GM21529 (cell line): Measurements from ENCODE around the gene SPNS3.

Source experiments
- ATAC-seq: cut with Tn5 transposase; IDR thresholded peaks from one replicate; pipeline ENCODE4 v1.9.1; 2021; ENCODE audit not compliant: unreplicated experiment

SPNS3 gene

DNA sequence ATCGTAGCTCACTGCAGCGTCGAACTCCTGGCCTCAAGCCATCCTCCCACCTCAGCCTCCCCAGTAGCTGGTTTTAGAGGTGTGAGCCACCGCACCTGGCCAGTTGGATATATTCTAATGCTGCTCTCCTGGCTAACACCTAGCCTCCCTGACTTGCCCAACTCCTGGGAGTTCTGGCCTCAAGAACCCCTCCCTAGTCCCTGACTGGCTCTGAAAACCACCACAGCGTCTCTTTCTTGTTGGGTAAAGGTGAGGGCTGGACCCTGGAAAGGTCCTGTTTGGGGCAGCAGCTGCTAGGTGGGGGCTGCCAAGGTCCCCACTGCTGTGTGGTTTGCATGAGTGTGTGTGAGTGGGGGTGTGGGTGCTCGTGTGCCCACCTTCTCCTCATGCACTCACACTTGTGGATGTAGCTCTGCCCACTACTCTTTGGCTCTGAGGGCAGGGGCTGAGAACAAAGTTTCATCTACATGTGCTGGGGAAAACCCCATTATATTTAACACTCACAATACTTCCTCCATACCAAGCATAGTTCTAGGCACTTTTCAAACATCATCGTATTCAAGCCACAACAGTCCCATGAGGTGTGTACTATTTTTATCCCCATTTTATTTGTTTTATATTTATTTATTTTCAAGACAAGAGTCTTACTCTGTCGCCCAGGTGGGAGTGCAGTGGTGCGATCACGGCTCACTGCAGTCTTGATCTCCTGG, 7.1 kb upstream of the SPNS3 start:
- ATAC-seq: no peak

DNA sequence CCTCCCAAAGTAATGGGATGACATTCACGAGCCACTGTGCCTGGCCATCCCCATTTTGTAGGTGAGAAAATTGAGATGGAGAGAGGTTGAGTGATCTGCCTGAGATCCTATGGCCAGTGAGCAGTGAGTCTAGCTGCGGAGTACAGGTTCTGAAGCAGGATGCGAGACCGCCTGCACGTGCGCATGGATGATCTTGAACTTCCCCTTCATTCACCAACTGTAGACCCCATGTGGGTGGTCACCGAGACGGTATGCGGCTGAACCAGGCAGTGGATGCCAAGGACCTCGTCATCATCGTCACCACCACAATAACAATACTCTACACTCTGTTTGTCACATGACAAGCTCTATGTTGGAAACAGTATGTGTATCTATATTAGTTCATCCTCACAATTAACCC, 6.2 kb upstream of the SPNS3 start:
- no peak for ATAC-seq

DNA sequence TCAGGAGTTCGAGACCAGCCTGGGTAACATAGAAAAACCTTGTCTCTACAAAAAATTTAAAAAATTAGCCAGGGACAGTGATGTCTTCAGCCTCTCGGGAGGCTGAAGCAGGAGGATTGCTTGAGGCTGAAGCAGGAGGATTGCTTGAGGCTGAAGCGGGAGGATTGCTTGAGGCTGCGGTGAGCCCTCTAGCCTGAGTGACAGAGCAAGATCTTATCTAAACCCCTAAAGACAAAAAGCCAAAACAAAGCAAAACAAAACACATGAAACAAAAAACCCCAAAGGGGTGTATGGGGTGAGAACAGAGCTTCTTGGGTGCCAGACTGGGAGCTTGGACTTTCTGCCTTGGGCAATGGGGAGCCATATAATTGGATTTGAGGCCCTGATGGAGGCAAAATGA, 2.6 kb downstream of the SPNS3 start:
- ATAC-seq: no peak

DNA sequence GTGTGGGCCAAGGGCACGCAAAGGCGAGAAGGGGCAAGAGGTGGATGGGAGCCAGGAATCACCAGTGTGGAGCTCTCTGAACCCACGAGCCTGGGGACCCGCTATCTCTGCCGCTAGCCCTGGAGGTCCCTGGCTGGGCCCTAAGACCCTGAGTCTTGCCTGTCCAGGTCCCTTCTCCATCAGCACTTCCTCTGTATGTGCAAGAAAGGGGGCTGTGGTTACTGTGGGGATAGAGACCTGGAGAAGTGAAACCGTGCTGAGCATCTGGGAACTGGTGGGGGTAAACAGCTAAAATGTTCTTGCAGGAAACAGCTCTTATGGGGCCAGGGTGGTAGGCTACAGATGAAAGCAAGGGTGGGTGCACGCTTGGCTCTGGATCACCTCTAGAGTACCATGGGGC, 3.1 kb downstream of the SPNS3 start:
- ATAC-seq: no peak

DNA sequence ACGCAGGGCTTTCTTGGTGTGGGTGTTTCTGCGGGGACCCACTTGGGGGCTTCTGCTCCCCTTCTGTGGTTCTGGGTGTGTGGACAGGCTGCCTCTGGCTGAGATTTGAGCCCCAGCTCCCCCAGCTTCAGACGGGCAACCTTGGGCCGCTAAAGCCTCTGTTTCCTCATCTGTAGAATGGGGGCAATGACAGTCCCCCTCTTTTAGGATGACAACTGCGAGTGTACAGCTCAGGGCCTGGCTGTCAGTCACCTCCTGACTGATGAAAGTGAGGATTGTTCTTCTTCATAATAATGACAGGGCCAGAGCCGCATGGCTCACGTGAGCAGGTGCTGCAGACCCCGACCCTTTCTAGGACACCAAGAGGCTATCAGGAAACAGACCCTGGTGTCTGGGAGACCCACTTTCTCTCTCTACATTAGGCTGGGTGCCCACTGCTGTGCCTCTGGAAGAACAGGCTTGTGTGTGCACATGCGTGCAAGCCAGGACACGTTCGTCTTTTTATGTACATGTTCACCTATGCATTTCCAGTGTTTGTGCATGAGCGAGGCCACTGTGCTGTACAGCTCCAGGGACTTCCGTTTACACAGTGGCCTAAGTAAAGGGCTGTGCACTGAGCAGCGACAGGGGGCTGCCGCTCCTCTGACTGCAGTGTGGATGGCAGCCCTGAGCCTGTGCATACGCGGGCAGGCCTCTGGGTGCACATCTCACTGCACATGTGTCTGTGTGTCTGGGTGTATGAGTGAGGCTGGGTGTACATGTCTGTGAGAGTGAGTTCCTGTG, 4.6 kb downstream of the SPNS3 start:
- no peak for ATAC-seq

DNA sequence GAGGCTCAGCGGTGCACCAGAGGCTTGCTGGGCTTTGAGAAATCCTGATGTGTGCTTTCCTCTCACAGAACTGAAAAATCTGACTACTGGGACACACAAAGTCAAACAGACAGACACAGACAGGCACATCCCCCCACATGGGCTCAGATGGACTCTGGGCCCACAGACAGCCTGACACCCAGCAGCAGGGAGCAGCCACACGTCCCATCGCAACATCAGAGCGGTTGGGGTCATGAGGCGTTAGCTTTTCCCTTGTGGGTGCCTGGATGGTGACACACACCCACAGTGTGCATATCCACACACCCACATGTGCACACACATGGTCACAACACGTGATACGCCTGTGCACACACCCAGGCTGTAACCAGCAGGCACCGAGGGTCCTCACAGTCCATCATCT, 6.3 kb downstream of the SPNS3 start:
- no peak for ATAC-seq

DNA sequence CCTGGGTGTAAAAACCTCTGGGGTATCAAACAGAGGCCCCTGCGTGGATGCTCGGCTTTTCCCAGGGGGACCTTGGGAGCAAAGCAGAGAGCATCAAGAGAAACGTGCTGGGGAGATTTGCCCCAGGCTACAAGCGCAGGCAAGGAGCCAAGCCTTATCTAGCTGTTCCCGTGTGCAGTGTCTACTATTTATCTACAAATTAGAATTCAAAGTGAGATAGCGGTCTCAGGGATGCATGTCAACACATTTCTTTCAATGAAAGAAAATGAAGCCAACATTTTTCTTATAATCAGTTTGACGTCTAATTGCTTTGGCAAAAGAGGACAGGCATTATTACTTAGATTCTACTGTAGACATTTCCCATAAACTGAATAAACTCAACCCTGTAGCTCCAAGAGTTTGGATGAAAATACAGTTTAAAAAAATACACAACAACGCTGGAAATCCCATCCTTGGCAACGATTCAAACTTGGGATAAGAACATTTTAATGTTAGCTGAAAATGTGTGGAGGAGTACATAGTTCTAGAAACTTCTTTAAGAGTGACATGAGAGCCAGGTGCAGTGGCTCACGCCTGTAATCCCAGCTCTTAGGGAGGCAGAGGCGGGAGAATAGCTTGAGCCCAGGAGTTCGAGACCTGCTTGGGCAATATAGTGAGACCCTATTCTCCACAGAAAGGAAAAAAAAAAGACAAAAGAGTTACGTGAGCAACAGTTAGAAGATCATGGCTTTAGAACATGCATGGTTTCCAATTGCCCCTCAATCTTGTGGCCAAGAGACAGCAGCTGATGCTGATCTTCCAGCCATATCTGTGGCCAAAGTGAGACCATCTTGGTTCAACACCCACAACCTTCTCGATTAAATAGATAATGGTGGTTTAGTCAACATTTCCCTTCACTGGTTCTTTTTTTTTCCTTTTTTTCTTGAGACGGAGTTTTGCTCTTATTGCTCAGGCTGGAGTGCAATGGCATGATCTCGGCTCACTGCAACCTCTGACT, 7.2 kb downstream of the SPNS3 start:
- no peak for ATAC-seq

DNA sequence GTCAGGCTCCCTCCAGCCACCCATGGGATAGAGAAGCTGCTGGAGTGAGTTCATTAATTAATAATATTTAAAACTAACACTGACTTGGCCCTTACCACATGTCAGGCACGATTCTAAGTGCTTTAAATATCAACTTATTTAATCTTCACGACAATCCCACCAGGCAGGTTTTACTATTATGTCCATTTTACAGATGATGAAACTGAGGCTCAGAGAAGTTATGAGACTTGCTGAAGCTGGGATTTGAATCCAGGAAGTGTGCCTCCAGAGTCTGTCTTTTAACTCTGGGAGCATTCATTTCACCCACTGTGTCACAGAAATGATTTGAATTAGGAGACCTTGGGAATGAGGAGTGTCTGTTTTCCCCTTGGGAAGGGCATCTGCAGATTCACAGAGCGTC, 8.8 kb downstream of the SPNS3 start:
- ATAC-seq: no peak

DNA sequence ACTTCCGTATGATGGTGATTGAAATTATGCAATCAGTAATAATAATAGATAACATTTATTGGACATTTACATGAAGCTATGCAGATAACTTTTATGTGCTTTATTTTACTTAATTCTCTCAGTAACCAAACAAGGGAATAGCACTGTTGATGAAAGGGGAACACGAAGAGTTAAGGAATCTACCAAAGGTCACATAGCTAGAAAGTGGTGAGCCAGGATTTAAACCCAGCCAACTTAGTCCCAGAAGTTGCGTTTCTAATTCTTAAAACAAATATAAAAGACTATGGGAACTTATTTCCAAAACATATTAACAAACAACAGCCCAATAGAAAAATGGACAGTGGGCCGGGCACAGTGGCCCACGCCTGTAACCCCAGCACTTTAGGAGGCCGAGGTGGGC, 9.7 kb downstream of the SPNS3 start:
- ATAC-seq: no peak

DNA sequence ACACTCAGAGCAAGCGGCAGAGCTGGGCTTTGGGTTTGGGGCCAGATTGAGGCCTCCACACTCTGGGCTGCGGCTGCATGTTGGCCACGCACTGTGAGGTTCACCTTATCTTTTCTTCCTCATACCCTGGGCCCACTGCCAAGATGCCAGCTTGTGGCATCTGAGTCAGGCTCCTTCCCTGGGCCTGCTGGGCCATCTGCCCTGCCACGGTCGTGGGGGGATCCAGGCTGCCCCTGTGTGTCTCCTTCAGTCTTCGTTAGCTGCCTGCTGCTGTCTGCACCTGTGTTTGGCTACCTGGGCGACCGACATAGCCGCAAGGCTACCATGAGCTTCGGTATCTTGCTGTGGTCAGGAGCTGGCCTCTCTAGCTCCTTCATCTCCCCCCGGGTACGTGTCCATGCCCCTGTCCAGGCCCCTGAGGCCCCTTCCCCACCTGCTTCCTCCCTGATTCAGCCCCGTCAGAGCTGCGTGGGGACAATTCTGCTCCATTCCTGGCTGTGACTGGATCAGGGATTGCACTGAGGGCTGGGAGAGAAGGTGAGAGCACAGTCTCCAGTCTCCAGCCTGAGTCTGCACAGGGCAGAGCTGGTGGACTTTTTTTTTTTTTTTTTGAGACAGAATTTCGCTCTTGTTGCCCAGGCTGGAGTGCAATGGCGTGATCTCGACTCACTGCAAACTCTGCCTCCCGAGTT, 11.2 kb downstream of the SPNS3 start:
- ATAC-seq: no peak

DNA sequence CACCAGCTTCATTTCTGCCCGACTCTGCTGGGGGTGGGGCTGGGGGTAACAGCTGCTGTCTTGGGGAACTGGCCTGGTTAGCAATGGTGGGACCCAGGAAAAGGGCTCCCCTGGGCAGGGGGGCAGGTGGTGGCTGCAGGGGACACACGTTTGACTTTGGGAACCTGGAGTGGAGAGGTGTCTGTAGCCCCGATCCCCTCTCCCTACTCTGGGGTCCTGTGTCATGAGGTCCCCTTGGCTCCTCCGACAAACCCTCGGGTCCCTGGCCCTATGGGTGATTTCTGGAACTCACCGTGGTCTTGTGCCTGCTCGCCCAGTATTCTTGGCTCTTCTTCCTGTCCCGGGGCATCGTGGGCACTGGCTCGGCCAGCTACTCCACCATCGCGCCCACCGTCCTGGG, 12.0 kb downstream of the SPNS3 start:
- no peak for ATAC-seq

DNA sequence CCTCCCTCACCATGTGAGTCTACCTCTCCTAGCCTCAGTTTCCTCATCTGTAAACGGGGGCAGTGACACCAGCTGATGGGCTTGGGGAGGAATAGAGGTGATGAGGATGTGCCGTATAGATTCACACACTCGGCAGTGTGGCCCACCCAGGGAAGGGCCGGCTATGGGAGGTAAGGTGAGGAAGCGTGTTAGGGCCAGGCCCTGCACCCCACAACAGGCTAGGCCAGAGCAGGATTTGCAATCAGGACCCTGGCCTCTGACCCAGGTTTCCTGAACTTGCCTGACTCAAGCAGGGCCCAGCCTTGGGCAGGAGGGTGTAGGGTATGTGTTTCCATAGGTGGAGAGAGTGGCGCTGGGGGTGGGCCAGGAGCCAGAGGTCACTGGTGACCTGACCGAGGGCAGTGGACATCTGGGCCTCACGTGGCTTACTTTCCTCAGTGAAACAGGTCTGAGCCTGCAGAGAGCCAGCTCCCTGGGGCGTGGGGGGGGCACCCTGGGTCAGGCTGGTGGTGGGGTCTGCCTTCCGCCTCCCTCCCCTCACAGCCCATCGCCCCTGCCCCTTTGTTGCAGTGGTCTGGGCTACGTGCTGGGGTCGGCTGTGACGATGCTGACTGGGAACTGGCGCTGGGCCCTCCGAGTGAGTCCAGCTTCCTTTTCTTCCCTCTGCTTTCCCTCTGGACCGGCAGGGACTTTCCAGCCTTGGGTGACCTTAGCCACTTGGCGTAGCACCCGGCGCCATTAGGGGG, 12.8 kb downstream of the SPNS3 start:
- ATAC-seq: no peak

DNA sequence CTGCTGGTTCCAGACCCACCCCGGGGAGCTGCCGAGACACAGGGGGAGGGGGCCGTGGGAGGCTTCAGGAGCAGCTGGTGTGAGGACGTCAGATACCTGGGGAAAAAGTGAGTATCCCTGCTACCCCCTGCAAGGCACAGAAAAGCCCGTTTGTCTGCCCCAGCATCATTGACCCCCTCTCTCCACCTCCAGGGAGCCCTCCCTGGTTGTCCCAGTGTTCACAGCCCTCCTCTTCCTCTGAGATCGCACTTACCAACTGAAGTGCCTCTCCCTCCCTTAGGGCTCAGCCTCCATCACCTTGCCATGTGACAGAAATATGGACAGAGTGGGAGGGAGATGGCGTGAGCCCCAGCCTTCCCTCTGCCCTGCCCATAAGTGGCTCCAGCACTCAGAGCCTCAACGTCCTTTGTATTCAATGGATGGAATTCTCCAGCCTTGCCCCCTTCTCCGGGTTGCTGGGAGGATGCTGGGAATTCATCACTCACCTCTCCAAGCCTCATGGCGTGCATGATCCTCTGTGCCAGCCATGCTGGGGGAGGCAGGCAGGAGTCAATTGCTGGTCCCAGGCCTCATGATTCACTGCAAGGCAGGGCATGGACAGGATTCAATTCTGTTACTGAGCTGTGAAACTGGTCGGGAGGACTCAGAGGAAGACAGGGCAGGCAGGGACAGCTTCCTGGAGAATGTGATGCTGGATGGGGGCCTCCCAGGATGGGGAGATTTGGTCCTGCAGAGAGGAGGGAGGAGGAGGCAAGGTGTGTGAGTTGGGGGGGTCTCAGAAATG, 14.6 kb downstream of the SPNS3 start:
- ATAC-seq: no peak

DNA sequence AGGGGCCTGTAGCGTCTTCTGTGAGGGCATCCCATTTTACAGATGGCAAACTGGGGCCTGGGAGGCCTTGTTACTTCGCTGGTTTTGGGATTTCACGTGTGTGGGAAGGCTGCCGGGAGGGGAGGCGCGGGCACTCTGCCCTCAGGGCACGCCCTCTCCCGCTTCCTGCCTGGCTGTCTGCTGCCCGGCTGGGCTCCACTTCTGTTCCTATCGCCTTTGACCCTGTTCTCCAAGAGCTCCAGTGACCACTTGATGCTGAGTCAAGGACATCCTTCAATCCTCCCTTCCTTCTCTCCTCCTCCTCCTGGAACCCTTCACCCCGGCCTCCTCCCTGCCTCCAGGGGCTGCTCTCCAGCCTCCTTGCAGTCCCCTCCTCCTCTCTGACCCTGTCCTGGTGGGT, 16.0 kb downstream of the SPNS3 start:
- no peak for ATAC-seq

DNA sequence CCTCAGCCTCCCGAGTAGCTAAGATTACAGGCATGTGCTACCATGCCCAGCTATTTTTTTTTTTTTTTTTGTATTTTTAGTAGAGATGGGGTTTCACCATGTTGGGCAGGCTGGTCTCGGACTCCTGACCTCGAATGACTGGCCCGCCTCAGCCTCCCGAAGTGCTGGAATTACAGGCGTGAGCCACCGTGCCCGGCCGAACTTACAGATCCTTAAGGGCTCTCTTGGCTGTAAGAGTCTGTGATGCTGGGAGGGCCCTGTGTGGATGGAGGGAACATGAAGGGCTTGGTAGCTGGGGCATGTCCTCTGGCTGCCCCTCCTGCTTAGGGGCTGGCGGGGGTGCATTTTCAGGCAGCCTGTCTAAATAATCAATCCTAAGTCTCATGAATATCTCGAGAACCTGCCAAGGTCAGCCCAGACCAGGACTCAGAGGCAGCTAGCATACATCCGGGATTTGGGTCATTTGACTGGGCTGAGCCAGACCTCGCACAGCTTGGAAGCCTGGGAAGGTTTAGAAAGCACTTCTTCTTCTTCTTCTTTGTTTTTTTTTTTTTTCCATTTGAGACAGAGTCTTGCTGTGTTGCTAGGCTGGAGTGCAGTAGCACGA, 17.1 kb downstream of the SPNS3 start:
- no peak for ATAC-seq

DNA sequence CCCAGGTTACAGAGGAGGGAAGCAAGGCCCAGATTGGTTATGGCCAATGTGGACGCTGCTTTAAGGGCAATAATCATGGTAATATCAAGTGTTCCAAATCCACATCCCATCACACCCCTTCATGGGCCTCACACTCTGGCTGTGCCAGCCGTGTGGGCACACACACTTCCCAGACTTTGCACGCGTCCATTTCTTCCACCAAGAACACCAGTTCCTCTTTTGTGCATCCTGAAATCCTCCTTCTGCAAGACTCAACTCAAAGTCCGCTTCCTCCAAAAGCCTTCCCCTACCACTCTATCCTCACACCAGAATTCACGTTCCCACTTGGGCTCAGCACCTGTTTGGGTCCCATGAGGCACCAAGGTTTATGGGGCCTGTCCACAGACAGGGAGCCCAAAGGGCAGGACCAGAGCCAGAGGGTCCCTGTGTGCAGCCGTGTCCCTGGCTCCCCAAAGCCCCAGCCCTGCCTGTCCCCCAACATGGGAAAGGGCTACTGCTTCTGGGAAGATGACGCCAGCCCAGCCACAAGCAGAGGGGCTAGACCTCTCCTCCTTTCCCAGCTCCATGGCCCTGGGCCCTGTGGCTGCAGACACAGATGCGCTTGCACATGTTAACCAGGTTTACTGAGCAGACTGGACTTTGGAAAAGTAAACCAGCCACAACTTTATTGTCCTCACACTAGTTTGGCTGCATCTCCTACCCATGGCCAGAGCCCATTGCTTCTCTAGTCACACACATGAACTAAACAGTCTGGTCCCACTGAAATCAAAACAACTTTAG, 20.3 kb downstream of the SPNS3 start:
- ATAC-seq: no peak

DNA sequence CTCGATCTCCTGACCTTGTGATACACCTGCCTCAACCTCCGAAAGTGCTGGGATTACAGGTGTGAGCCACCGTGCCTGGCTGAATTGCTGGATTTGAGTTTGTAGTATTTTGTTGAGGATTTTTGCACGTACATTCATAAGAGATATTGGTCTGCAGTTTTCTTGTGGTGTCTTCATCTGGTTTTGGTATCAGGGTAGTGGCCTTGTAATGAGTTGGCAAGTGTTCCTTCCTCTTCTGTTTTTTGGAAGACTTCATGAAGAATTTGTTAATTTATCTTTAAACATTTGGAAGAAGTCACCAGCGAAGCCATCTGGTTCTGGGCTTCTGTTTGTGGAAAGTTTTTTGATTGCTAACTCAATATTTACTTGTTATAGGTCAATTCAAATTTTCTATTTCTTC, 26.9 kb downstream of the SPNS3 start:
- no peak for ATAC-seq

DNA sequence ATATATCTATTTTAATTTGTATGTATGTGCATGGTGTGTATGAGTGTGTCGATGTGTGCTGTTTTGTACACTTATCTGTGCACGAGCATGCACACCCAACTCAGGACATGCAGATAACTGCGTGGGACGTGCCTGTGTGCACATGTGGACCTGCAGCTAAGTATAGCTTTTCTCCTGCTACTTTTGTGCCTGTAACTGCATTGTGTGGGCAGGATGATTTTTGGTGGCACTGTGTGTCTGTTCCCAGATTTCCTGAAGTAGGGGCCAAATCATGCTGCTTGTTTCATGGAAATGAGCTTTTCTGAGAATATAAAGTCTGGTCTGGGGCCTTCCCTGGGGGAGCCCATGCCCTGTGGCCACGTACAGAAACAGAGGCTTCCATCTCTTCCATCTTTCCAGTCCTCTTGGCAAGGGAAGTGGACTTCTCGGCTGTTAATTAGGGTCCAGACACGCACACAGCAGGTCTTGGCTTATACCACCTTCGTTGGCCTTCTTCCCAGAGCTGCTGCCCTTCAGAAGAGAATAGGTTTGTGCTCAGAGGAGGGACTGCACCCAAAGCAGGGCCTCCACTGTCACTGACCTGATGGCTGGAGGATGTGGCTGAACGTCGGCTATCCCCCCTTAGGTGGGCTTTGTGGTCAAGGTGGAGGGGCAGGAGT, 30.2 kb downstream of the SPNS3 start:
- ATAC-seq: no peak
